Neural cell (in vitro differentiated cells): ENCODE data around the gene CADM1. TPM values are rescaled to one million over a fixed set of nuclear protein-coding genes. Genes with fewer than 3 reads are reported as not detected.

Source experiments
- H2AFZ ChIP-seq: fragments of 200-600, 300-800 bp; sonication (generic), shearing (Covaris generic); 2 replicates; pipeline ENCODE4 v1.6.0; 2014; ENCODE audit warnings: low read depth, mild to moderate bottlenecking, antibody characterized with exemption, low read length, moderate library complexity
- H3F3A ChIP-seq: fragments of 200-600 bp; shearing (Covaris generic); 2 replicates; pipeline ENCODE4 v1.6.1; 2016; ENCODE audit warnings: mild to moderate bottlenecking, moderate library complexity, mixed read lengths, antibody characterized with exemption, low read length; ENCODE audit not compliant: insufficient read depth, poor library complexity, severe bottlenecking
- H3K27ac ChIP-seq: fragments of 200-600, 300-800 bp; sonication (generic), shearing (Covaris generic); 2 replicates; pipeline ENCODE4 v1.5.1; 2014; ENCODE audit warnings: mild to moderate bottlenecking, low read length, moderate library complexity
- H3K27me3 ChIP-seq: fragments of 300-800, 200-600 bp; sonication (generic), shearing (Covaris generic); 2 replicates; pipeline ENCODE4 v1.6.0; 2014; ENCODE audit warnings: mild to moderate bottlenecking, low read depth, low read length, moderate library complexity; ENCODE audit not compliant: insufficient read depth
- H3K36me3 ChIP-seq: fragments of 300-800, 200-600 bp; sonication (generic), shearing (Covaris generic); 2 replicates; pipeline ENCODE4 v1.5.1; 2014; ENCODE audit warnings: mild to moderate bottlenecking, antibody characterized with exemption, low read length, moderate library complexity; ENCODE audit not compliant: insufficient read depth
- H3K4me2 ChIP-seq: fragments of 300-800, 200-600 bp; sonication (generic), shearing (Covaris generic); 2 replicates; pipeline ENCODE4 v1.6.0; 2014; ENCODE audit warnings: mild to moderate bottlenecking, low read length
- H3K4me3 ChIP-seq: fragments of 300-800, 200-600 bp; sonication (generic), shearing (Covaris generic); 2 replicates; pipeline ENCODE4 v1.5.1; 2014; ENCODE audit warnings: mild to moderate bottlenecking, low read length, moderate library complexity
- H3K79me2 ChIP-seq: fragments of 200-600 bp; shearing (Covaris generic); replicated peaks from 2 replicates; pipeline ENCODE4 v1.6.0; 2014; ENCODE audit warnings: mild to moderate bottlenecking, low read length, moderate library complexity; ENCODE audit not compliant: insufficient read depth
- H3K9ac ChIP-seq: fragments of 300-800, 200-600 bp; sonication (generic), shearing (Covaris generic); 2 replicates; pipeline ENCODE4 v1.6.1; 2016; ENCODE audit warnings: mild to moderate bottlenecking, low read length, mixed read lengths
- H3K9me2 ChIP-seq: fragments of 200-600 bp; shearing (Covaris generic); 2 replicates; pipeline ENCODE4 v1.6.1; 2016; ENCODE audit warnings: mild to moderate bottlenecking, low read length, mixed read lengths; ENCODE audit not compliant: insufficient read depth
- H3K9me3 ChIP-seq: fragments of 200-600, 300-800 bp; sonication (generic), shearing (Covaris generic); 2 replicates; pipeline ENCODE4 v1.6.1; 2016; ENCODE audit warnings: mild to moderate bottlenecking, mixed run types, low read length, moderate library complexity, mixed read lengths
- H4K20me1 ChIP-seq: fragments of 200-600 bp; shearing (Covaris generic); 2 replicates; pipeline ENCODE4 v1.6.1; 2016; ENCODE audit warnings: mild to moderate bottlenecking, mixed run types; ENCODE audit not compliant: insufficient read depth
- EP300 ChIP-seq: fragments of 450-650 bp; conservative IDR thresholded peaks from 2 replicates; pipeline ENCODE4 v1.6.1; 2014; ENCODE audit warnings: antibody characterized with exemption, mild to moderate bottlenecking, moderate library complexity; ENCODE audit not compliant: poor library complexity, severe bottlenecking
- EZH2 ChIP-seq: fragments of 200-600, 300-800 bp; shearing (Covaris generic), sonication (generic); IDR thresholded peaks from 2 replicates; pipeline ENCODE4 v1.6.1; 2014; ENCODE audit warnings: antibody characterized with exemption, low read length, borderline replicate concordance, mild to moderate bottlenecking; ENCODE audit not compliant: insufficient read depth, poor library complexity, severe bottlenecking
- MXI1 ChIP-seq: fragments of 450-650 bp; conservative IDR thresholded peaks from 2 replicates; pipeline ENCODE4 v1.6.1; 2014; ENCODE audit warnings: antibody characterized with exemption, mild to moderate bottlenecking; ENCODE audit not compliant: poor library complexity, severe bottlenecking
- POLR2AphosphoS5 ChIP-seq: IDR thresholded peaks from 2 replicates; pipeline ENCODE4 v1.6.1; 2012
- RAD21 ChIP-seq: fragments of 450-650 bp; conservative IDR thresholded peaks from 2 replicates; pipeline ENCODE4 v1.6.1; 2014; ENCODE audit warnings: antibody characterized with exemption, mild to moderate bottlenecking, moderate library complexity
- REST ChIP-seq: IDR thresholded peaks from 2 replicates; pipeline ENCODE4 v1.6.1; 2012; ENCODE audit warnings: borderline replicate concordance
- SMC3 ChIP-seq: fragments of 450-650 bp; conservative IDR thresholded peaks from 2 replicates; pipeline ENCODE4 v1.6.1; 2014; ENCODE audit warnings: antibody characterized with exemption, mild to moderate bottlenecking, moderate library complexity; ENCODE audit not compliant: poor library complexity
- TAF1 ChIP-seq: IDR thresholded peaks from 2 replicates; pipeline ENCODE4 v1.6.1; 2012; ENCODE audit warnings: low read depth
- polyA plus RNA-seq: library from polyadenylated mRNA; depleted of rRNA; stranded (reverse); fragments of >200 nt; gene quantifications from 2 replicates; pipeline ENCODE4 v1.2.3, GENCODE V29; 2014
- TF ChIP-seq, protein P1 (sequence below): fragments of 450-650 bp; IDR thresholded peaks from 2 replicates; pipeline ENCODE4 v1.5.1; 2014; ENCODE audit warnings: antibody characterized with exemption, mild to moderate bottlenecking, moderate library complexity; ENCODE audit not compliant: poor library complexity, severe bottlenecking

CADM1 gene
- polyA plus RNA-seq, 1 donor from 2014 or later, result 92.1 TPM

- TF ChIP-seq REST (no peak), POLR2AphosphoS5 (no peak), SMC3 (no peak), EZH2 (no peak), EP300 (no peak), MXI1 (no peak), TAF1 (no peak), RAD21 (no peak)
- TF ChIP-seq, protein P1, sequence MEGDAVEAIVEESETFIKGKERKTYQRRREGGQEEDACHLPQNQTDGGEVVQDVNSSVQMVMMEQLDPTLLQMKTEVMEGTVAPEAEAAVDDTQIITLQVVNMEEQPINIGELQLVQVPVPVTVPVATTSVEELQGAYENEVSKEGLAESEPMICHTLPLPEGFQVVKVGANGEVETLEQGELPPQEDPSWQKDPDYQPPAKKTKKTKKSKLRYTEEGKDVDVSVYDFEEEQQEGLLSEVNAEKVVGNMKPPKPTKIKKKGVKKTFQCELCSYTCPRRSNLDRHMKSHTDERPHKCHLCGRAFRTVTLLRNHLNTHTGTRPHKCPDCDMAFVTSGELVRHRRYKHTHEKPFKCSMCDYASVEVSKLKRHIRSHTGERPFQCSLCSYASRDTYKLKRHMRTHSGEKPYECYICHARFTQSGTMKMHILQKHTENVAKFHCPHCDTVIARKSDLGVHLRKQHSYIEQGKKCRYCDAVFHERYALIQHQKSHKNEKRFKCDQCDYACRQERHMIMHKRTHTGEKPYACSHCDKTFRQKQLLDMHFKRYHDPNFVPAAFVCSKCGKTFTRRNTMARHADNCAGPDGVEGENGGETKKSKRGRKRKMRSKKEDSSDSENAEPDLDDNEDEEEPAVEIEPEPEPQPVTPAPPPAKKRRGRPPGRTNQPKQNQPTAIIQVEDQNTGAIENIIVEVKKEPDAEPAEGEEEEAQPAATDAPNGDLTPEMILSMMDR, result no peak
- H3K9me3 ChIP-seq, result no peaks in the 10 kb centered on the region
- H3K9ac ChIP-seq, result no peak overlapping the region
- H3K79me2 ChIP-seq, result peaks cover 25% of the 10 kb centered on the region
- H3F3A ChIP-seq, result no peaks in the 10 kb centered on the region
- H3K36me3 ChIP-seq, result no peaks in the 10 kb centered on the region
- H3K27me3 ChIP-seq, result no peaks in the 10 kb centered on the region
- no peaks in the 10 kb centered on the region for H4K20me1 ChIP-seq
- H2AFZ ChIP-seq, result no peak overlapping the region
- no peaks in the 10 kb centered on the region for H3K9me2 ChIP-seq
- no peak overlapping the region for H3K4me3 ChIP-seq
- no peak overlapping the region for H3K27ac ChIP-seq
- no peak overlapping the region for H3K4me2 ChIP-seq
These were observed 15.3 kb downstream of the CADM1 start for GRCh38 chr11:115488945-115489344.

DNA sequence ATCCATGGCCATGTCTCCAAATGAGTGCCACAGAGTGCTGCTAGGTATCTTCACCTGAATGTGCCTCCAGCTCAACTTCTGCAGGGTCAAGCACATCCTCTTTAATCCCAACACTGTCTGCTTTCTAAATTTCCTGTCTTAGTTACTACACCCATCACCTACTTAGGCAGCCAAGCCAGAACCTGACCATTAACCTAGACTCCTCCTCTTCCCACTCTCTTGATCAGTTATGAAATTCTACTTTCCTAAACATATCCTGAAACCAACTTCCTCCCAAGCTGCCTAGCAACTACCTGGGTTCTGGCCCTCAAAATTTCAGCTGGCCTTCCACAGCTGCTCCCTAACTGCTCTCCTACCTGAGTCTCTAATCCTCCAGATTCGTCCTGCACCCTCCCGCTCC lies 22.7 kb downstream of the CADM1 start:
- H3K36me3 ChIP-seq, result no peaks in the 10 kb centered on the region
- no peak overlapping the region for H3K27ac ChIP-seq
- H3K27me3 ChIP-seq, result no peaks in the 10 kb centered on the region
- H3K9ac ChIP-seq, result no peak overlapping the region
- H3K79me2 ChIP-seq, result peaks cover 13% of the 10 kb centered on the region
- no peak overlapping the region for H2AFZ ChIP-seq
- no peak overlapping the region for H3K4me3 ChIP-seq
- no peaks in the 10 kb centered on the region for H4K20me1 ChIP-seq
- TF ChIP-seq MXI1 (no peak), POLR2AphosphoS5 (no peak), RAD21 (no peak), SMC3 (no peak), EZH2 (no peak)
- no peak overlapping the region for H3K4me2 ChIP-seq
- H3K9me3 ChIP-seq, result no peaks in the 10 kb centered on the region
- H3F3A ChIP-seq, result no peaks in the 10 kb centered on the region
- no peaks in the 10 kb centered on the region for H3K9me2 ChIP-seq

GRCh38 chr11:115480611-115481010 lies 23.6 kb downstream of the CADM1 start:
- H3K36me3 ChIP-seq, result no peaks in the 10 kb centered on the region
- no peak overlapping the region for H3K9ac ChIP-seq
- no peak overlapping the region for H3K4me3 ChIP-seq
- no peaks in the 10 kb centered on the region for H3K27me3 ChIP-seq
- no peaks in the 10 kb centered on the region for H3K9me3 ChIP-seq
- H2AFZ ChIP-seq, result no peak overlapping the region
- no peaks in the 10 kb centered on the region for H3F3A ChIP-seq
- H3K4me2 ChIP-seq, result no peak overlapping the region
- H3K9me2 ChIP-seq, result no peaks in the 10 kb centered on the region
- TF ChIP-seq REST (no peak), RAD21 (no peak), POLR2AphosphoS5 (no peak), EP300 (no peak)
- TF ChIP-seq, protein P1, result no peak
- H4K20me1 ChIP-seq, result no peaks in the 10 kb centered on the region
- H3K79me2 ChIP-seq, result peaks cover 13% of the 10 kb centered on the region
- no peak overlapping the region for H3K27ac ChIP-seq
